ENCODE measurements around the gene NOC2L.

DNA sequence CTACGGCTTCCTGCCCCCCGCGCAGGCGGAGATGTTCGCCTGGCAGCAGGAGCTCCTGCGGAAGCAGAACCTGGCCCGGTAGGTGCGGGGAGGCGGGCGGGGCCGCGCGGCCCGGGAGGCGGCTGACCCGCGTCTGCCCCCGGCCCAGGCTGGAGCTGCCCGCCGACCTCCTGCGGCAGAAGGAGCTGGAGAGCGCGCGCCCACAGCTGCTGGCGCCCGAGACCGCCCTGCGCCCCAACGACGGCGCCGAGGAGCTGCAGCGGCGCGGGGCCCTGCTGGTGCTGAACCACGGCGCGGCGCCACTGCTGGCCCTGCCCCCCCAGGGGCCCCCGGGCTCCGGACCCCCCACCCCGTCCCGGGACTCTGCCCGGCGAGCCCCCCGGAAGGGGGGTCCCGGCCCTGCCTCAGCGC, 16.6 kb downstream of the NOC2L start:
- no peak for TF ChIP-seq CTCF (IDR thresholded peaks at IDR 0.05)
- TF ChIP-seq POLR2AphosphoS5 (IDR thresholded peaks at IDR 0.05), result no peak

Data from breast epithelium (tissue), 3 donors.